Esophagus muscularis mucosa (tissue), 4 donors: Measurements from ENCODE around the gene UPF1. TPM values are rescaled to one million over a fixed set of nuclear protein-coding genes. Genes with fewer than 3 reads are reported as not detected.

ENCODE experiments used
- DNase-seq: peaks from one replicate; pipeline ENCODE4 v3.0.0-alpha.2; 2017; ENCODE audit errors: extremely low spot score
- H3K27ac ChIP-seq, 4 donors: fragments of 200-600 bp; sonication (generic); replicated peaks in 1 of 4; 1 replicate in 3 of 4; 2 replicates in 1 of 4; pipeline ENCODE4 v1.5.1; 2016 to 2019; ENCODE audit warnings: mild to moderate bottlenecking in 1 of 4
- H3K27me3 ChIP-seq, 4 donors: fragments of 200-600 bp; sonication (generic); one replicate each; pipeline versions ENCODE4 v1.5.1 to v1.6.0; 2016 to 2019
- H3K36me3 ChIP-seq, 4 donors: fragments of 200-600 bp; sonication (generic); one replicate each; pipeline ENCODE4 v1.5.1; 2016 to 2019
- H3K4me1 ChIP-seq, 4 donors: fragments of 200-600 bp; sonication (generic); one replicate each; pipeline ENCODE4 v1.5.1; 2016 to 2019
- H3K4me3 ChIP-seq, 4 donors: fragments of 200-600 bp; sonication (generic); 1 replicate in 2 of 4; 2 replicates in 2 of 4; pipeline ENCODE4 v1.5.1; 2016 to 2019; ENCODE audit warnings: mild to moderate bottlenecking in 4 of 4, moderate library complexity in 1 of 4
- H3K9me3 ChIP-seq, 4 donors: fragments of 200-600 bp; sonication (generic); 1 replicate in 3 of 4; 2 replicates in 1 of 4; pipeline ENCODE4 v1.5.1; 2016 to 2019
- CTCF ChIP-seq, 3 experiments: fragments of 200-600 bp in 2 of 3; fragments of 450-650 bp in 1 of 3; sonication (generic) in 2 of 3; IDR thresholded peaks; one replicate each; pipeline ENCODE4 v1.5.1; 2017 to 2019; ENCODE audit warnings: antibody characterized with exemption in 3 of 3, mild to moderate bottlenecking in 2 of 3, moderate library complexity in 1 of 3
- EP300 ChIP-seq: sonication (generic); formaldehyde crosslinking; IDR thresholded peaks from one replicate; pipeline ENCODE4 v1.6.1; 2017; ENCODE audit warnings: antibody characterized with exemption
- POLR2A ChIP-seq: fragments of 450-650 bp; IDR thresholded peaks from one replicate; pipeline ENCODE4 v1.6.1; 2017; ENCODE audit warnings: antibody characterized with exemption, moderate library complexity, mild to moderate bottlenecking, low read depth
- POLR2AphosphoS5 ChIP-seq, 2 donors: sonication (generic); formaldehyde crosslinking; IDR thresholded peaks; one replicate each; pipeline ENCODE4 v1.6.1; 2017; ENCODE audit warnings: antibody characterized with exemption in 2 of 2
- WGBS: methylation state at CpG from one replicate; pipeline ENCODE4 v1.1.5; 2018; 5-methylcytosine and 5-hydroxymethylcytosine counted together
- intact Hi-C: fragments of 100-400 bp; cut with DNase I; formaldehyde crosslinking; loops from one replicate; pipeline ENCODE4 v1.15.1; 2023
- total RNA-seq, 4 donors: library from RNA; depleted of rRNA; stranded (reverse); fragments of >200 nt; gene quantifications; one replicate each; pipeline versions ENCODE4 v1.1.0 to v1.2.1, GENCODE V29; 2016

UPF1 gene
- total RNA-seq, 4 donors from 2014 or later = 54.8 to 116 (median 77.4) TPM

- Histone ChIP-seq H3K4me3 (no peak overlapping the region), H3K27me3 (no peaks in the 10 kb centered on the region), H3K9me3 (peaks cover 0 to 14% (median 10%) of the 10 kb centered on the region in 4 donors), H3K36me3 (no peaks in the 10 kb centered on the region), H3K27ac (no peak overlapping the region), H3K4me1 (peaks cover 15 to 21% (median 18%) of the 10 kb centered on the region in 4 donors)
- no peak for DNase-seq
- WGBS = 57% methylated on average over 6 of the region's 6 CpGs
- TF ChIP-seq POLR2A = no peak
- TF ChIP-seq CTCF (IDR thresholded peaks at IDR 0.05) = no peak
- no peak for TF ChIP-seq EP300
- no peak for TF ChIP-seq POLR2AphosphoS5 (IDR thresholded peaks at IDR 0.05)
- intact Hi-C loops = no loop called here
Measured at GRCh38 chr19:18828786-18829185, 3.0 kb upstream of the UPF1 start.

- intact Hi-C loops = loop anchor here (5.0 kb wide), 1 partner anchor 243 kb away; the partner anchor contains the start of gene REX1BD
- 69% methylated on average over 2 of the region's 2 CpGs for WGBS
- H3K4me3 ChIP-seq = no peak overlapping the region
Measured at GRCh38 chr19:18830488-18830887, 1.3 kb upstream of the UPF1 start.

GRCh38 chr19:18832306-18833140, 764 bp downstream of the UPF1 start:
- H3K4me1 ChIP-seq = peaks cover 44 to 59% (median 52%) of the 10 kb centered on the region in 4 donors
- no peak for DNase-seq
- peaks cover 0 to 2% (median 0%) of the 10 kb centered on the region in 4 donors for H3K9me3 ChIP-seq
- intact Hi-C loops = loop anchor here (5.0 kb wide), 1 partner anchor 245 kb away; the partner anchor contains the start of gene REX1BD
- H3K27ac ChIP-seq = peak overlapping the region; percentile 85 to 91 (median 90)
- 0% methylated on average over 10 of the region's 69 CpGs for WGBS
- H3K36me3 ChIP-seq = peaks cover 0 to 20% (median 2%) of the 10 kb centered on the region in 4 donors
- H3K4me3 ChIP-seq = peak overlapping the region; percentile 69 to 99 (median 86)
- TF ChIP-seq CTCF (IDR thresholded peaks at IDR 0.05) (peak in 1 of 3 experiments; percentile 14), POLR2A (no peak), POLR2AphosphoS5 (IDR thresholded peaks at IDR 0.05) (no peak), EP300 (no peak)
- no peaks in the 10 kb centered on the region for H3K27me3 ChIP-seq

More at GRCh38 chr19:18830488-18830887, 1.3 kb upstream of the UPF1 start:
- H3K27me3 ChIP-seq = no peaks in the 10 kb centered on the region
- no peak for DNase-seq
- peaks cover 0 to 14% (median 10%) of the 10 kb centered on the region in 4 donors for H3K9me3 ChIP-seq
- peaks cover 30 to 38% (median 35%) of the 10 kb centered on the region in 4 donors for H3K4me1 ChIP-seq
- H3K36me3 ChIP-seq = peaks cover 0 to 13% (median 0%) of the 10 kb centered on the region in 4 donors
- H3K27ac ChIP-seq = no peak overlapping the region
- no peak for TF ChIP-seq EP300

GRCh38 chr19:18833141-18833476, 1.4 kb downstream of the UPF1 start:
- intact Hi-C loops = loop anchor here (5.0 kb wide), 1 partner anchor 246 kb away; the partner anchor contains the start of gene REX1BD
- peaks cover 46 to 64% (median 58%) of the 10 kb centered on the region in 4 donors for H3K4me1 ChIP-seq
- H3K36me3 ChIP-seq = peaks cover 0 to 24% (median 5%) of the 10 kb centered on the region in 4 donors
- H3K4me3 ChIP-seq = peak overlapping the region; percentile 69 to 99 (median 86)
- TF ChIP-seq POLR2A (no peak), CTCF (IDR thresholded peaks at IDR 0.05) (no peak), POLR2AphosphoS5 (IDR thresholded peaks at IDR 0.05) (no peak), EP300 (no peak)
- no peaks in the 10 kb centered on the region for H3K27me3 ChIP-seq
- H3K27ac ChIP-seq = peak overlapping the region; percentile 85 to 91 (median 90)
- no peaks in the 10 kb centered on the region for H3K9me3 ChIP-seq
- WGBS = 1% methylated on average over 9 of the region's 9 CpGs
- no peak for DNase-seq
